HepG2 (cell line): ENCODE results near the gene SLC44A4.

ENCODE experiments used
- MED8 ChIP-seq: sonication (generic); formaldehyde crosslinking; IDR thresholded peaks from 2 replicates; pipeline ENCODE4 v1.8.1; 2023; ENCODE audit warnings: mild to moderate bottlenecking, missing genetic modification reagents; ENCODE audit not compliant: insufficient replicate concordance
- TF ChIP-seq, protein P1 (sequence below): sonication (generic); formaldehyde crosslinking; IDR thresholded peaks from 2 replicates; pipeline ENCODE4 v1.4.0; 2020; ENCODE audit warnings: missing genetic modification reagents

- TF ChIP-seq MED8 (CRISPR knock-in tag) = peak; percentile 66
- TF ChIP-seq, protein P1, sequence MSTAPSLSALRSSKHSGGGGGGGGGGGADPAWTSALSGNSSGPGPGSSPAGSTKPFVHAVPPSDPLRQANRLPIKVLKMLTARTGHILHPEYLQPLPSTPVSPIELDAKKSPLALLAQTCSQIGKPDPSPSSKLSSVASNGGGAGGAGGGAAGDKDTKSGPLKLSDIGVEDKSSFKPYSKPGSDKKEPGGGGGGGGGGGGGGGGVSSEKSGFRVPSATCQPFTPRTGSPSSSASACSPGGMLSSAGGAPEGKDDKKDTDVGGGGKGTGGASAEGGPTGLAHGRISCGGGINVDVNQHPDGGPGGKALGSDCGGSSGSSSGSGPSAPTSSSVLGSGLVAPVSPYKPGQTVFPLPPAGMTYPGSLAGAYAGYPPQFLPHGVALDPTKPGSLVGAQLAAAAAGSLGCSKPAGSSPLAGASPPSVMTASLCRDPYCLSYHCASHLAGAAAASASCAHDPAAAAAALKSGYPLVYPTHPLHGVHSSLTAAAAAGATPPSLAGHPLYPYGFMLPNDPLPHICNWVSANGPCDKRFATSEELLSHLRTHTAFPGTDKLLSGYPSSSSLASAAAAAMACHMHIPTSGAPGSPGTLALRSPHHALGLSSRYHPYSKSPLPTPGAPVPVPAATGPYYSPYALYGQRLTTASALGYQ (CRISPR knock-in tag) = peak; percentile 78
Measured at GRCh38 chr6:31834367-31835250, 44.2 kb downstream of the SLC44A4 start.
